GM12878 (cell line): ENCODE data around the gene SMIM13. TPM values are rescaled to one million over a fixed set of nuclear protein-coding genes. Genes with fewer than 3 reads are reported as not detected.
A peak's percentile ranks its signal among the peaks of the same experiment; 100 is the strongest.

ENCODE experiments used
- ATAC-seq: fragments of 200-7000 bp; cut with Tn5 transposase; 3 replicates; pipeline ENCODE4 v1.9.1; 2020; ENCODE audit warnings: mild to moderate bottlenecking, moderate library complexity
- BruUV-seq: library from RNA; stranded (reverse); fragments of 400-500 nt; replicated peaks from 2 replicates; lab custom pipeline; 2021; lab: Mats Ljungman, UMichigan
- CTCF ChIA-PET: fragments of 300-600 bp; sonication (Branson Sonifier 250); formaldehyde crosslinking; extraction: SDS; loops from one replicate; lab custom pipeline; 2021; ENCODE audit warnings: inconsistent platforms; lab: Yijun Ruan, JAX
- POLR2A ChIA-PET: fragments of 350-600 bp; formaldehyde crosslinking; extraction: SDS; loops from one replicate; lab custom pipeline; 2021; ENCODE audit warnings: inconsistent platforms; lab: Charles Lee
- RAD21 ChIA-PET: fragments of 300-600 bp; sonication (Branson Sonifier 250); formaldehyde crosslinking; loops from one replicate; lab custom pipeline; 2023; ENCODE audit warnings: antibody characterized with exemption; ENCODE audit not compliant: unreplicated experiment; lab: Charles Lee
- SMC1A ChIA-PET: fragments of 300-600 bp; sonication (Branson Sonifier 250); formaldehyde crosslinking; loops from one replicate; lab custom pipeline; 2023; ENCODE audit not compliant: unreplicated experiment, uncharacterized antibody; lab: Charles Lee
- DNase-seq: peaks from one replicate; pipeline ENCODE4 v3.0.0-alpha.2; 2011; ENCODE audit warnings: low read depth, low spot score
- FAIRE-seq: peaks from 3 replicates; lab custom pipeline; 2011; peaks lifted over from hg19 to GRCh38; lab: Jason Lieb, UNC
- H2AFZ ChIP-seq: 2 replicates; pipeline ENCODE4 v1.6.0; 2011; ENCODE audit warnings: low read depth, low read length, control low read depth; ENCODE audit not compliant: control insufficient read depth
- H3K27ac ChIP-seq: 2 replicates; pipeline ENCODE4 v1.5.1; 2011; ENCODE audit warnings: control low read depth; ENCODE audit not compliant: control insufficient read depth, insufficient read depth
- H3K27me3 ChIP-seq, 2 experiments: replicated peaks in 1 of 2; 2 replicates each; pipeline versions ENCODE4 v1.6.0 to v1.6.1; 2011; ENCODE audit warnings: low read length in 1 of 2; ENCODE audit not compliant: control insufficient read depth in 2 of 2, insufficient read depth in 2 of 2
- H3K36me3 ChIP-seq, 2 experiments: 2 replicates each; pipeline ENCODE4 v1.5.1; 2011; ENCODE audit warnings: low read length in 1 of 2; ENCODE audit not compliant: control insufficient read depth in 2 of 2, insufficient read depth in 2 of 2
- H3K4me1 ChIP-seq: 2 replicates; pipeline ENCODE4 v1.6.1; 2011; ENCODE audit warnings: mild to moderate bottlenecking, low read length, moderate library complexity, mixed read lengths; ENCODE audit not compliant: control insufficient read depth, insufficient read depth
- H3K4me2 ChIP-seq: 2 replicates; pipeline ENCODE4 v1.6.0; 2011; ENCODE audit warnings: control low read depth; ENCODE audit not compliant: control insufficient read depth, insufficient read depth
- H3K4me3 ChIP-seq: fragments of 200-600 bp; sonication (generic); 2 replicates; pipeline ENCODE4 v1.5.1; 2016
- H3K79me2 ChIP-seq: 2 replicates; pipeline ENCODE4 v1.6.0; 2011; ENCODE audit warnings: low read length; ENCODE audit not compliant: control insufficient read depth, insufficient read depth
- H3K9ac ChIP-seq: 2 replicates; pipeline ENCODE4 v1.8.0; 2011; ENCODE audit warnings: low read length, control low read depth, mixed read lengths; ENCODE audit not compliant: control insufficient read depth, insufficient read depth
- H3K9me3 ChIP-seq: replicated peaks from 3 replicates; pipeline ENCODE4 v1.5.1; 2011; ENCODE audit warnings: mild to moderate bottlenecking, low read length; ENCODE audit not compliant: control insufficient read depth, insufficient read depth
- H4K20me1 ChIP-seq: 2 replicates; pipeline ENCODE4 v1.6.0; 2011; ENCODE audit not compliant: control insufficient read depth, insufficient read depth
- MAX ChIP-seq: IDR thresholded peaks from 2 replicates; pipeline ENCODE4 v1.6.1; 2012; ENCODE audit warnings: low read depth, low read length, improper control_type of control experiment
- NR2C1 ChIP-seq: fragments of 450-650 bp; IDR thresholded peaks from 2 replicates; pipeline ENCODE4 v1.6.1; 2017; ENCODE audit warnings: antibody characterized with exemption, mild to moderate bottlenecking, moderate library complexity
- NR2F1 ChIP-seq: fragments of 450-650 bp; conservative IDR thresholded peaks from 2 replicates; pipeline ENCODE4 v1.6.1; 2017; ENCODE audit warnings: mild to moderate bottlenecking
- PML ChIP-seq: IDR thresholded peaks from 2 replicates; pipeline ENCODE4 v1.6.1; 2012; ENCODE audit warnings: low read length, inconsistent platforms
- POU2F2 ChIP-seq: IDR thresholded peaks from 3 replicates; pipeline ENCODE4 v1.6.1; 2011; ENCODE audit warnings: low read depth, mild to moderate bottlenecking, low read length, borderline replicate concordance
- PRDM15 ChIP-seq: fragments of 450-650 bp; formaldehyde crosslinking; IDR thresholded peaks from 2 replicates; pipeline ENCODE4 v1.4.0; 2020; ENCODE audit warnings: mild to moderate bottlenecking, moderate library complexity
- RAD21 ChIP-seq: IDR thresholded peaks from 2 replicates; pipeline ENCODE4 v1.6.1; 2011; ENCODE audit warnings: mild to moderate bottlenecking, low read depth, low read length, moderate library complexity; ENCODE audit not compliant: insufficient read depth
- SMARCA5 ChIP-seq: fragments of 450-650 bp; IDR thresholded peaks from 2 replicates; pipeline ENCODE4 v1.6.1; 2017; ENCODE audit warnings: mild to moderate bottlenecking
- ZNF24 ChIP-seq: fragments of 450-650 bp; IDR thresholded peaks from 2 replicates; pipeline ENCODE4 v1.6.1; 2017; ENCODE audit warnings: antibody characterized with exemption, mild to moderate bottlenecking
- ZNF687 ChIP-seq: fragments of 450-650 bp; IDR thresholded peaks from 2 replicates; pipeline ENCODE4 v1.6.1; 2017; ENCODE audit warnings: mild to moderate bottlenecking, moderate library complexity
- WGBS: methylation state at CpG from one replicate; pipeline ENCODE4 v1.1.6; 2016; ENCODE audit warnings: low lambda C conversion rate; ENCODE audit not compliant: insufficient replicate concordance, insufficient coverage; ENCODE audit errors: missing lambda C conversion rate; 5-methylcytosine and 5-hydroxymethylcytosine counted together
- in situ Hi-C: fragments of 300-500 bp; cut with MboI; formaldehyde crosslinking; loops from 9 replicates; pipeline ENCODE4 v1.14.3; 2018; ENCODE audit warnings: mixed read lengths
- intact Hi-C: fragments of 100-400 bp; cut with micrococcal nuclease; formaldehyde crosslinking; loops from one replicate; pipeline ENCODE4 v1.14.2; 2022; ENCODE audit not compliant: unreplicated experiment
- polyA plus RNA-seq, 11 experiments: library from polyadenylated mRNA; depleted of rRNA in 4 of 11; unstranded in 6 of 11; stranded (reverse) in 5 of 11; fragments of >200 nt; fragmentation: Nextera tagmentation in 4 of 11; fragmentation: Illumina TruSeq in 1 of 11; extraction: Ambion mirVana in 4 of 11; extraction: Trizol in 1 of 11; gene quantifications; 1 replicate in 1 of 11; 2 replicates in 10 of 11; pipeline versions ENCODE4 v1.2.1 to v1.2.3, GENCODE V29; 2011 to 2016; ENCODE audit warnings: inconsistent platforms in 2 of 11, missing spikeins in 2 of 11, low read depth in 1 of 11
- total RNA-seq, 4 experiments: library from RNA; depleted of rRNA in 3 of 4; stranded (reverse); fragments of >200 nt in 3 of 4; fragmentation: Illumina TruSeq in 1 of 4; extraction: Trizol in 1 of 4; gene quantifications; 2 replicates each; pipeline versions ENCODE4 v1.2.1 to v1.2.3, GENCODE V29; 2013 to 2021

SMIM13 gene
- total and polyA plus RNA-seq, 10 of the 15 experiments (the other 5 are each of a cell fraction or from before 2014, with no cell fraction given), result 2.0 to 8.5 (median 4.7) TPM

- H3K9ac ChIP-seq, result no peak overlapping the region
- intact Hi-C loops (loop anchor here (1.0 to 5.0 kb wide), 4 partner anchors 178 to 431 kb away; no protein-coding TSS in a partner anchor), in situ Hi-C loops (loop anchor here (5.0 to 10.0 kb wide), 2 partner anchors 353 to 430 kb away; no protein-coding TSS in a partner anchor)
- no peak overlapping the region for H3K4me3 ChIP-seq
- DNase-seq, result peak; percentile 49
- no peaks in the 10 kb centered on the region for H3K36me3 ChIP-seq
- H2AFZ ChIP-seq, result peak overlapping the region; percentile 72
- no TSS peak for BruUV-seq
- ChIA-PET SMC1A (interaction anchor here (0.7 to 14.1 kb wide), 21 partner anchors 12 to 438 kb away, joined by 3 to 208 read pairs (median 4); no protein-coding TSS in a partner anchor), RAD21 (interaction anchor here (0.7 to 4.0 kb wide), 21 partner anchors 11 to 437 kb away, joined by 3 to 98 read pairs (median 4); partner anchors contain the start of gene NEDD9), POLR2A (interaction anchor here (1.9 kb wide), 1 partner anchor 351 kb away, joined by 7 read pairs; no protein-coding TSS in a partner anchor), CTCF (interaction anchor here (0.5 to 5.3 kb wide), 23 partner anchors 10 to 1420 kb away, joined by 3 to 152 read pairs (median 4); partner anchors contain the start of gene GCNT2)
- ATAC-seq, result peak; percentile 99
- no peaks in the 10 kb centered on the region for H3K79me2 ChIP-seq
- peaks cover 3% of the 10 kb centered on the region; the same call in 1 of the 2 replicates for H3K4me1 ChIP-seq
- FAIRE-seq, result peak; percentile 99
- H3K9me3 ChIP-seq, result no peaks in the 10 kb centered on the region
- no peaks in the 10 kb centered on the region for H3K27me3 ChIP-seq
- H4K20me1 ChIP-seq, result no peaks in the 10 kb centered on the region
- H3K4me2 ChIP-seq, result no peak overlapping the region
- H3K27ac ChIP-seq, result no peak overlapping the region
- WGBS, result 17% methylated on average over 6 of the region's 6 CpGs
- TF ChIP-seq NR2F1 (peak; percentile 85), NR2C1 (peak; percentile 51; the same call in 1 of the 2 replicates), ZNF687 (no peak), PML (no peak), MAX (no peak), POU2F2 (peak; percentile 58; the same call in 1 of the 3 replicates), SMARCA5 (peak; percentile 44; the same call in 1 of the 2 replicates), PRDM15 (CRISPR knock-in tag) (no peak), ZNF24 (0 out of 2 replicates have a peak, but pooled peaks have one; percentile 36), RAD21 (peak; percentile 100)
Observed at GRCh38 chr6:11144393-11144851, 50.8 kb downstream of the SMIM13 start.
